Neural cell (in vitro differentiated cells): Measurements from ENCODE around the gene CRACDL.

Experiments
- EP300 ChIP-seq: fragments of 450-650 bp; conservative IDR thresholded peaks from 2 replicates; pipeline ENCODE4 v1.6.1; 2014; ENCODE audit warnings: antibody characterized with exemption, mild to moderate bottlenecking, moderate library complexity; ENCODE audit not compliant: poor library complexity, severe bottlenecking
- POLR2AphosphoS5 ChIP-seq: IDR thresholded peaks from 2 replicates; pipeline ENCODE4 v1.6.1; 2012
- TF ChIP-seq, protein P1 (sequence below): IDR thresholded peaks from 2 replicates; pipeline ENCODE4 v1.6.1; 2012; ENCODE audit warnings: borderline replicate concordance

DNA sequence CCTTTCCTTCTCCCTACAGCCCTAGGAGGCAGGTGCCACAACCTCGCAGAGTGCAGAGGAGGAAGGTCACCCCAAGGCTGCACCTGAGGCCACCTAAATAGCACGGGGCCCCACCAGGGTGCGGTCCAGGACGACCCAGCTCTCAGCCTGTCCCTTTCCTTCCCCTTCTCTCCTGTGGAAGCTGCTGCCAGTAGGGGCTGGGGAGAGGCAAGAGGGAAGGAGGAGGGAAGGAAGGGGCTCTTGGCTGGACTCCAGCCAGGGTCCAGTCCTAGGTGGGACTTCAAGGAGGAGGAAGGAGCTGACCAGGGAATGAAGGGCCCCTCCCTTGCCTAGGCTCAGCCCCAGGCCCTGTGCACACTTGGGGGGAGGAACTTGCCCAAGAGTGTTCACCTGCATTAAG is 11.1 kb downstream of the CRACDL start:
- no peak for TF ChIP-seq POLR2AphosphoS5
- TF ChIP-seq EP300 = no peak
- TF ChIP-seq, protein P1, sequence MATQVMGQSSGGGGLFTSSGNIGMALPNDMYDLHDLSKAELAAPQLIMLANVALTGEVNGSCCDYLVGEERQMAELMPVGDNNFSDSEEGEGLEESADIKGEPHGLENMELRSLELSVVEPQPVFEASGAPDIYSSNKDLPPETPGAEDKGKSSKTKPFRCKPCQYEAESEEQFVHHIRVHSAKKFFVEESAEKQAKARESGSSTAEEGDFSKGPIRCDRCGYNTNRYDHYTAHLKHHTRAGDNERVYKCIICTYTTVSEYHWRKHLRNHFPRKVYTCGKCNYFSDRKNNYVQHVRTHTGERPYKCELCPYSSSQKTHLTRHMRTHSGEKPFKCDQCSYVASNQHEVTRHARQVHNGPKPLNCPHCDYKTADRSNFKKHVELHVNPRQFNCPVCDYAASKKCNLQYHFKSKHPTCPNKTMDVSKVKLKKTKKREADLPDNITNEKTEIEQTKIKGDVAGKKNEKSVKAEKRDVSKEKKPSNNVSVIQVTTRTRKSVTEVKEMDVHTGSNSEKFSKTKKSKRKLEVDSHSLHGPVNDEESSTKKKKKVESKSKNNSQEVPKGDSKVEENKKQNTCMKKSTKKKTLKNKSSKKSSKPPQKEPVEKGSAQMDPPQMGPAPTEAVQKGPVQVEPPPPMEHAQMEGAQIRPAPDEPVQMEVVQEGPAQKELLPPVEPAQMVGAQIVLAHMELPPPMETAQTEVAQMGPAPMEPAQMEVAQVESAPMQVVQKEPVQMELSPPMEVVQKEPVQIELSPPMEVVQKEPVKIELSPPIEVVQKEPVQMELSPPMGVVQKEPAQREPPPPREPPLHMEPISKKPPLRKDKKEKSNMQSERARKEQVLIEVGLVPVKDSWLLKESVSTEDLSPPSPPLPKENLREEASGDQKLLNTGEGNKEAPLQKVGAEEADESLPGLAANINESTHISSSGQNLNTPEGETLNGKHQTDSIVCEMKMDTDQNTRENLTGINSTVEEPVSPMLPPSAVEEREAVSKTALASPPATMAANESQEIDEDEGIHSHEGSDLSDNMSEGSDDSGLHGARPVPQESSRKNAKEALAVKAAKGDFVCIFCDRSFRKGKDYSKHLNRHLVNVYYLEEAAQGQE = no peak
